Smooth muscle cell (in vitro differentiated cells): ENCODE data around the gene MTG1. TPM values are rescaled to one million over a fixed set of nuclear protein-coding genes. Genes with fewer than 3 reads are reported as not detected.
"Not testable (repeated sequence)": the region's sequence is repeated elsewhere in the genome, so short reads cannot be mapped to it uniquely, and the experiment has no call there.

Experiments used
- DNase-seq: peaks from one replicate; lab custom pipeline; 2025; ENCODE audit not compliant: unreplicated experiment; lab: John Stamatoyannopoulos, UW
- H2AFZ ChIP-seq: fragments of 200-600 bp; sonication (generic); 2 replicates; pipeline ENCODE4 v1.6.0; 2016; ENCODE audit warnings: antibody characterized with exemption, low read depth, mild to moderate bottlenecking
- H3F3A ChIP-seq: fragments of 200-600 bp; sonication (generic); 2 replicates; pipeline ENCODE4 v1.6.0; 2017; ENCODE audit warnings: antibody characterized with exemption, low read depth
- H3K27ac ChIP-seq: fragments of 200-600 bp; sonication (generic); 2 replicates; pipeline ENCODE4 v1.5.1; 2016; ENCODE audit warnings: low read depth, mild to moderate bottlenecking
- H3K27me3 ChIP-seq: fragments of 200-600 bp; sonication (generic); 2 replicates; pipeline ENCODE4 v1.6.1; 2016; ENCODE audit warnings: low read depth, mild to moderate bottlenecking
- H3K36me3 ChIP-seq: fragments of 200-600 bp; sonication (generic); 2 replicates; pipeline ENCODE4 v1.5.1; 2016; ENCODE audit warnings: low read depth
- H3K4me1 ChIP-seq: fragments of 200-600 bp; sonication (generic); 2 replicates; pipeline ENCODE4 v1.5.1; 2016; ENCODE audit warnings: low read depth
- H3K4me2 ChIP-seq: fragments of 200-600 bp; sonication (generic); 2 replicates; pipeline ENCODE4 v1.6.0; 2016; ENCODE audit warnings: mild to moderate bottlenecking
- H3K4me3 ChIP-seq: fragments of 200-600 bp; sonication (generic); 2 replicates; pipeline ENCODE4 v1.5.1; 2016; ENCODE audit warnings: mild to moderate bottlenecking
- H3K79me2 ChIP-seq: fragments of 200-600 bp; sonication (generic); 2 replicates; pipeline ENCODE4 v1.6.0; 2016; ENCODE audit warnings: low read depth, mild to moderate bottlenecking
- H3K9ac ChIP-seq: fragments of 200-600 bp; sonication (generic); 2 replicates; pipeline ENCODE4 v1.6.0; 2016; ENCODE audit warnings: low read depth
- H3K9me3 ChIP-seq: fragments of 200-600 bp; sonication (generic); replicated peaks from 2 replicates; pipeline ENCODE4 v1.5.1; 2016; ENCODE audit warnings: low read depth
- H4K20me1 ChIP-seq: fragments of 200-600 bp; sonication (generic); 2 replicates; pipeline ENCODE4 v1.6.0; 2016; ENCODE audit warnings: low read depth
- CTCF ChIP-seq: fragments of 200-600 bp; sonication (generic); IDR thresholded peaks from 2 replicates; pipeline ENCODE4 v1.5.1; 2017; ENCODE audit warnings: borderline replicate concordance, mild to moderate bottlenecking, antibody characterized with exemption; ENCODE audit not compliant: insufficient read depth, poor library complexity, severe bottlenecking
- WGBS: methylation state at CpG from one replicate; pipeline ENCODE4 v1.1.7; 2016; ENCODE audit warnings: low lambda C conversion rate; 5-methylcytosine and 5-hydroxymethylcytosine counted together
- polyA plus RNA-seq: library from polyadenylated mRNA; unstranded; fragments of >200 nt; fragmentation: Nextera tagmentation; extraction: Ambion mirVana; gene quantifications from 2 replicates; pipeline ENCODE4 v1.2.1, GENCODE V29; 2016
- total RNA-seq: library from RNA; depleted of rRNA; stranded (reverse); fragments of >200 nt; gene quantifications from 2 replicates; pipeline ENCODE4 v1.2.3, GENCODE V29; 2014

MTG1 gene
- total and polyA plus RNA-seq, 2 experiments from 2014 or later: 20.6 to 53.5 TPM

- peaks cover 34% of the 10 kb centered on the region for H4K20me1 ChIP-seq
- no peak overlapping the region for H3K4me2 ChIP-seq
- no peak overlapping the region for H2AFZ ChIP-seq
- H3K27me3 ChIP-seq: peaks cover 9% of the 10 kb centered on the region
- H3K9me3 ChIP-seq: no peaks in the 10 kb centered on the region
- 84% methylated on average over 16 of the region's 16 CpGs for WGBS
- no peaks in the 10 kb centered on the region for H3K36me3 ChIP-seq
- no peaks in the 10 kb centered on the region for H3F3A ChIP-seq
- no peaks in the 10 kb centered on the region for H3K4me1 ChIP-seq
- H3K4me3 ChIP-seq: no peak overlapping the region
- no peak overlapping the region for H3K9ac ChIP-seq
- H3K79me2 ChIP-seq: no peaks in the 10 kb centered on the region
- H3K27ac ChIP-seq: no peak overlapping the region
- DNase-seq: no peak
- no peak for TF ChIP-seq CTCF
Measured at GRCh38 chr10:133422223-133422806, 28.4 kb downstream of the MTG1 start.

- peak overlapping the region; percentile 67 for H3K4me2 ChIP-seq
- peaks cover 34% of the 10 kb centered on the region for H4K20me1 ChIP-seq
- H3K9me3 ChIP-seq: no peaks in the 10 kb centered on the region
- H3K9ac ChIP-seq: no peak overlapping the region
- H2AFZ ChIP-seq: no peak overlapping the region
- no peaks in the 10 kb centered on the region for H3K79me2 ChIP-seq
- TF ChIP-seq CTCF: no peak
- no peaks in the 10 kb centered on the region for H3K36me3 ChIP-seq
- no peaks in the 10 kb centered on the region for H3F3A ChIP-seq
- no peaks in the 10 kb centered on the region for H3K4me1 ChIP-seq
- peaks cover 9% of the 10 kb centered on the region for H3K27me3 ChIP-seq
- WGBS: 36% methylated on average over 44 of the region's 88 CpGs
- no peak for DNase-seq
- no peak overlapping the region for H3K27ac ChIP-seq
- peak overlapping the region; percentile 13 for H3K4me3 ChIP-seq
Measured at GRCh38 chr10:133422807-133423771, 29.1 kb downstream of the MTG1 start.

GRCh38 chr10:133424102-133424501 is 30.1 kb downstream of the MTG1 start:
- DNase-seq, H3K36me3 ChIP-seq, H3K27ac ChIP-seq, H3K9ac ChIP-seq, H3K27me3 ChIP-seq, H3F3A ChIP-seq, H3K4me1 ChIP-seq, H2AFZ ChIP-seq, H3K9me3 ChIP-seq, H3K4me2 ChIP-seq, H3K79me2 ChIP-seq, H3K4me3 ChIP-seq: not testable (repeated sequence)
- peaks cover 34% of the 10 kb centered on the region for H4K20me1 ChIP-seq
- no CpG with 5 or more reads among the region's 46 CpGs for WGBS

GRCh38 chr10:133424601-133425000 is 30.6 kb downstream of the MTG1 start, which contains the start of gene SPRN:
Gene SPRN (minus strand): TSS chr10:133424625. CDS start chr10:133423681, 944 bp downstream.
- not testable (repeated sequence) for H3K27me3 ChIP-seq, H3K27ac ChIP-seq, H3K4me1 ChIP-seq, H3K36me3 ChIP-seq, H3K9me3 ChIP-seq, DNase-seq, H3K79me2 ChIP-seq, H3F3A ChIP-seq, H2AFZ ChIP-seq, H3K9ac ChIP-seq
- WGBS: no CpG with 5 or more reads among the region's 37 CpGs
- peak within 1 kb of the TSS; percentile 67 for H3K4me2 ChIP-seq
- peaks cover 32% of the 10 kb centered on the region for H4K20me1 ChIP-seq
- H3K4me3 ChIP-seq: peak within 1 kb of the TSS; percentile 13

- 91% methylated on average over 4 of the region's 4 CpGs for WGBS
- not testable (repeated sequence) for H3K36me3 ChIP-seq, H2AFZ ChIP-seq, H3K27ac ChIP-seq, H3K9ac ChIP-seq, H3K4me2 ChIP-seq, H3F3A ChIP-seq, H3K9me3 ChIP-seq, H3K27me3 ChIP-seq, H3K4me3 ChIP-seq, H3K79me2 ChIP-seq, DNase-seq, H3K4me1 ChIP-seq, H4K20me1 ChIP-seq
Measured at GRCh38 chr10:133429571-133429970, 35.6 kb downstream of the MTG1 start.

- H2AFZ ChIP-seq, H3K27me3 ChIP-seq, DNase-seq, H3F3A ChIP-seq, H3K36me3 ChIP-seq, H4K20me1 ChIP-seq, H3K9ac ChIP-seq, H3K27ac ChIP-seq, H3K79me2 ChIP-seq, H3K4me3 ChIP-seq, H3K4me2 ChIP-seq, H3K4me1 ChIP-seq, H3K9me3 ChIP-seq: not testable (repeated sequence)
- 81% methylated on average over 9 of the region's 9 CpGs for WGBS
Measured at GRCh38 chr10:133431888-133432613, 38.1 kb downstream of the MTG1 start.
